Fibroblast of lung (primary cell): Measurements from ENCODE around the gene GPER1.

Source experiments
- EZH2 ChIP-seq: IDR thresholded peaks from 2 replicates; pipeline ENCODE4 v1.5.1; 2012; ENCODE audit warnings: low read length, control low read depth, mild to moderate bottlenecking; ENCODE audit errors: missing control alignments
- TF ChIP-seq, protein P1 (sequence below), 2 donors: IDR thresholded peaks in 1 of 2; conservative IDR thresholded peaks in 1 of 2; 1 replicate in 1 of 2; 2 replicates in 1 of 2; pipeline ENCODE4 v1.5.1; 2011 to 2012; ENCODE audit warnings: low read length in 2 of 2, control low read depth in 1 of 2, inconsistent platforms in 1 of 2, low read depth in 1 of 2, mild to moderate bottlenecking in 1 of 2

DNA sequence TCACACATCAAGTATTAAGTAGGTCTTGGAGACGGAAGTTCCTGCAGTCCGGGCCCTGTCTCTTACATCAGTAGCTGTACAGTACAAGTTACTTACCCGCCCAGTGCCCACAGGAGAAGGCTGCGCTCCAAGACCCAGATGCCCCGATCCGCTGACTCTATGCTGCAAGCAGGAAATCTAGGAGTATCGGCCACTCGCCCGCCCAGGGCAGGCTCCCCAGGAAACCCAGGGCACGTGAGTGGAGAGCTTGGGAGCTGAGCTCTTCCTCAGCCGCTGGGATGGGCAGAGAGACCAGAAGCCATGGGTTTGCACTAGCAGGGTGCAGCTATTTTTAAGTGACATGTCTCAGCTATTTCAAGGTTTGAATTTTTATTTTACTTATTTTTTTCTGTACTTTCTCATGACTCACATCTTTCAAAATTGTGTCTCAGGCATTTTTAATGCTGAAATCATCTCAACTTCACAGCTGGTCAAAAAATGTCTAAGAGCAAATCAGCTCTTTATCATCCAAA, 1.9 kb upstream of the GPER1 start:
- TF ChIP-seq, protein P1, sequence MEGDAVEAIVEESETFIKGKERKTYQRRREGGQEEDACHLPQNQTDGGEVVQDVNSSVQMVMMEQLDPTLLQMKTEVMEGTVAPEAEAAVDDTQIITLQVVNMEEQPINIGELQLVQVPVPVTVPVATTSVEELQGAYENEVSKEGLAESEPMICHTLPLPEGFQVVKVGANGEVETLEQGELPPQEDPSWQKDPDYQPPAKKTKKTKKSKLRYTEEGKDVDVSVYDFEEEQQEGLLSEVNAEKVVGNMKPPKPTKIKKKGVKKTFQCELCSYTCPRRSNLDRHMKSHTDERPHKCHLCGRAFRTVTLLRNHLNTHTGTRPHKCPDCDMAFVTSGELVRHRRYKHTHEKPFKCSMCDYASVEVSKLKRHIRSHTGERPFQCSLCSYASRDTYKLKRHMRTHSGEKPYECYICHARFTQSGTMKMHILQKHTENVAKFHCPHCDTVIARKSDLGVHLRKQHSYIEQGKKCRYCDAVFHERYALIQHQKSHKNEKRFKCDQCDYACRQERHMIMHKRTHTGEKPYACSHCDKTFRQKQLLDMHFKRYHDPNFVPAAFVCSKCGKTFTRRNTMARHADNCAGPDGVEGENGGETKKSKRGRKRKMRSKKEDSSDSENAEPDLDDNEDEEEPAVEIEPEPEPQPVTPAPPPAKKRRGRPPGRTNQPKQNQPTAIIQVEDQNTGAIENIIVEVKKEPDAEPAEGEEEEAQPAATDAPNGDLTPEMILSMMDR (conservative IDR thresholded peaks at IDR 0.05 in 1 of 2, IDR thresholded peaks at IDR 0.05 in 1 of 2; ENCODE audit: low read depth in 1 of 2, low read length in 2 of 2), result no peak
- TF ChIP-seq EZH2, result no peak
